ENCODE results near the gene LRRTM4. TPM values are rescaled to one million over a fixed set of nuclear protein-coding genes. Genes with fewer than 3 reads are reported as not detected.
"Not testable (repeated sequence)": the region's sequence is repeated elsewhere in the genome, so short reads cannot be mapped to it uniquely, and the experiment has no call there.

The LRRTM4 gene
- total RNA-seq, 1 donor from 2014 or later, result not detected

- TF ChIP-seq, protein P1, sequence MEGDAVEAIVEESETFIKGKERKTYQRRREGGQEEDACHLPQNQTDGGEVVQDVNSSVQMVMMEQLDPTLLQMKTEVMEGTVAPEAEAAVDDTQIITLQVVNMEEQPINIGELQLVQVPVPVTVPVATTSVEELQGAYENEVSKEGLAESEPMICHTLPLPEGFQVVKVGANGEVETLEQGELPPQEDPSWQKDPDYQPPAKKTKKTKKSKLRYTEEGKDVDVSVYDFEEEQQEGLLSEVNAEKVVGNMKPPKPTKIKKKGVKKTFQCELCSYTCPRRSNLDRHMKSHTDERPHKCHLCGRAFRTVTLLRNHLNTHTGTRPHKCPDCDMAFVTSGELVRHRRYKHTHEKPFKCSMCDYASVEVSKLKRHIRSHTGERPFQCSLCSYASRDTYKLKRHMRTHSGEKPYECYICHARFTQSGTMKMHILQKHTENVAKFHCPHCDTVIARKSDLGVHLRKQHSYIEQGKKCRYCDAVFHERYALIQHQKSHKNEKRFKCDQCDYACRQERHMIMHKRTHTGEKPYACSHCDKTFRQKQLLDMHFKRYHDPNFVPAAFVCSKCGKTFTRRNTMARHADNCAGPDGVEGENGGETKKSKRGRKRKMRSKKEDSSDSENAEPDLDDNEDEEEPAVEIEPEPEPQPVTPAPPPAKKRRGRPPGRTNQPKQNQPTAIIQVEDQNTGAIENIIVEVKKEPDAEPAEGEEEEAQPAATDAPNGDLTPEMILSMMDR (IDR thresholded peaks at IDR 0.05), result no peak
- no peak for DNase-seq (ENCODE audit: low spot score in 2 of 2)
- H3K36me3 ChIP-seq, result no peaks in the 10 kb centered on the region
- H3K4me3 ChIP-seq, result no peak overlapping the region
- intact Hi-C loops (cut with DNase I), result no loop called here
- no peaks in the 10 kb centered on the region for H3K9me3 ChIP-seq
- H3K27me3 ChIP-seq, result no peaks in the 10 kb centered on the region
- no peaks in the 10 kb centered on the region for H3K4me1 ChIP-seq
- no peak overlapping the region for H3K27ac ChIP-seq
Measured at GRCh38 chr2:77046339-77046738, 475.8 kb downstream of the LRRTM4 start.

GRCh38 chr2:77045456-77045855 is 476.7 kb downstream of the LRRTM4 start:
- H3K9me3 ChIP-seq; H3K36me3 ChIP-seq; intact Hi-C loops (cut with DNase I); H3K4me3 ChIP-seq; H3K4me1 ChIP-seq; DNase-seq (ENCODE audit: low spot score in 2 of 2); H3K27ac ChIP-seq; H3K27me3 ChIP-seq: not testable (repeated sequence)

- H3K9me3 ChIP-seq, result no peaks in the 10 kb centered on the region
- no peak overlapping the region for H3K27ac ChIP-seq
- DNase-seq (ENCODE audit: low spot score in 2 of 2), result no peak
- no peaks in the 10 kb centered on the region for H3K36me3 ChIP-seq
- TF ChIP-seq, protein P1 (IDR thresholded peaks at IDR 0.05), result no peak
- no peaks in the 10 kb centered on the region for H3K4me1 ChIP-seq
- intact Hi-C loops (cut with DNase I), result no loop called here
- no peak overlapping the region for H3K4me3 ChIP-seq
- H3K27me3 ChIP-seq, result no peaks in the 10 kb centered on the region
Measured at GRCh38 chr2:77034445-77034844, 487.7 kb downstream of the LRRTM4 start.

- DNase-seq (ENCODE audit: low spot score in 2 of 2); H3K36me3 ChIP-seq; H3K27ac ChIP-seq; H3K27me3 ChIP-seq; intact Hi-C loops (cut with DNase I); H3K4me3 ChIP-seq; H3K4me1 ChIP-seq; H3K9me3 ChIP-seq: not testable (repeated sequence)
Measured at GRCh38 chr2:77029237-77029636, 492.9 kb downstream of the LRRTM4 start.

DNA sequence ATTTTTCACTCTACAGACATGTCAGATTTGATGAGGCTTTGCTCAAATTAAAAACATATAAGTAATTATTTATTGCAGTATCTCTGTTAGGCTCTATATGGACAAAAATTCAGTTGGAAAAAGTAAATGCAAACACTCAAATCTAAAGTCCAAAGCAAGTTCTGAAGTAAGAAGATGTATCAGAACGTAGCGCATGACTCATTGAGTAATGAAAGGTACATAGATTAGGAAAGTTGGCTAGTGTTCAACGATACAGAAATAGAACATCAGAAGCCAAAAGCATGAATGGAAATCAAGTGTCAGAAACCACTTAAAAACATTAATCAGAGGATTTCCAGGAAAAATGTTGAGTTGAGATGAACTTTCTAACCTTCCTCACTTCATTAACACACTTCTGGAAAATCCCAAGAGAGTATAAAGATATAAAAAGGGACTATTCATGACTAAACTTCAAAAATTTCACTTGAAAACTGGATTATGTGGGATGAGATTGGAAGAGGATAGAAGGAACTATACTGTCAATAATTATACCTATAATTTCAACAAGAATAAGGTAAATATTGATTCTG is 494.1 kb downstream of the LRRTM4 start:
- TF ChIP-seq, protein P1 (IDR thresholded peaks at IDR 0.05), result no peak
- no peaks in the 10 kb centered on the region for H3K9me3 ChIP-seq
- no peak for DNase-seq (ENCODE audit: low spot score in 2 of 2)
- no peak overlapping the region for H3K27ac ChIP-seq
- no peak overlapping the region for H3K4me3 ChIP-seq
- no peaks in the 10 kb centered on the region for H3K4me1 ChIP-seq
- intact Hi-C loops (cut with DNase I), result no loop called here
- no peaks in the 10 kb centered on the region for H3K36me3 ChIP-seq
- no peaks in the 10 kb centered on the region for H3K27me3 ChIP-seq

GRCh38 chr2:77025714-77026113 is 496.5 kb downstream of the LRRTM4 start:
- Histone ChIP-seq H3K4me1 (no peaks in the 10 kb centered on the region), H3K27ac (no peak overlapping the region), H3K4me3 (no peak overlapping the region), H3K27me3 (no peaks in the 10 kb centered on the region), H3K9me3 (no peaks in the 10 kb centered on the region), H3K36me3 (no peaks in the 10 kb centered on the region)
- TF ChIP-seq, protein P1 (IDR thresholded peaks at IDR 0.05), result no peak
- intact Hi-C loops (cut with DNase I), result no loop called here
- no peak for DNase-seq (ENCODE audit: low spot score in 2 of 2)

- no peak for DNase-seq (ENCODE audit: low spot score in 2 of 2)
- no peak overlapping the region for H3K27ac ChIP-seq
- H3K27me3 ChIP-seq, result no peaks in the 10 kb centered on the region
- TF ChIP-seq, protein P1 (IDR thresholded peaks at IDR 0.05), result no peak
- no peak overlapping the region for H3K4me3 ChIP-seq
- intact Hi-C loops (cut with DNase I), result no loop called here
- H3K36me3 ChIP-seq, result no peaks in the 10 kb centered on the region
- H3K9me3 ChIP-seq, result no peaks in the 10 kb centered on the region
- H3K4me1 ChIP-seq, result no peaks in the 10 kb centered on the region
Measured at GRCh38 chr2:77021161-77021560, 501.0 kb downstream of the LRRTM4 start.
